NT2/D1 (cell line): Measurements from ENCODE around the gene METTL13.

Source experiments
- SUZ12 ChIP-seq: IDR thresholded peaks from 2 replicates; pipeline ENCODE4 v1.6.1; 2011; ENCODE audit not compliant: insufficient read length, insufficient read depth; ENCODE audit errors: extremely low read depth
- YY1 ChIP-seq: IDR thresholded peaks from 2 replicates; pipeline ENCODE4 v1.6.1; 2011; ENCODE audit not compliant: insufficient read length, insufficient read depth
- ZNF274 ChIP-seq: IDR thresholded peaks from 2 replicates; pipeline ENCODE4 v1.6.1; 2011; ENCODE audit warnings: mild to moderate bottlenecking, low read depth, low read length

GRCh38 chr1:171793636-171794035 lies 12.2 kb downstream of the METTL13 start:
- TF ChIP-seq YY1 (no peak), ZNF274 (no peak), SUZ12 (no peak)
